Activated CD4-positive, CD25-positive, alpha-beta regulatory T cell (primary cell): Measurements from ENCODE around the gene CHST7.

Experiments
- DNase-seq, 4 experiments: peaks; one replicate each; lab custom pipeline; 2025; lab: John Stamatoyannopoulos, UW

CHST7 gene

GRCh38 chrX:46602468-46603102 lies 29.0 kb downstream of the CHST7 start:
- no peak for DNase-seq

GRCh38 chrX:46607916-46608315 lies 34.4 kb downstream of the CHST7 start:
- no peak for DNase-seq

- no peak for DNase-seq
These were observed 36.6 kb downstream of the CHST7 start for GRCh38 chrX:46610070-46610658.

GRCh38 chrX:46611658-46612362 lies 38.2 kb downstream of the CHST7 start:
- DNase-seq: no peak

- no peak for DNase-seq
These were observed 44.3 kb downstream of the CHST7 start for GRCh38 chrX:46617906-46618305.

GRCh38 chrX:46618947-46619346 lies 45.4 kb downstream of the CHST7 start:
- no peak for DNase-seq

GRCh38 chrX:46620505-46620904 lies 46.9 kb downstream of the CHST7 start:
- no peak for DNase-seq

GRCh38 chrX:46621572-46621971 lies 48.0 kb downstream of the CHST7 start:
- no peak for DNase-seq

GRCh38 chrX:46624090-46624786 lies 50.7 kb downstream of the CHST7 start:
- no peak for DNase-seq

GRCh38 chrX:46626566-46626965 lies 53.0 kb downstream of the CHST7 start:
- DNase-seq: no peak

- DNase-seq: no peak
These were observed 53.5 kb downstream of the CHST7 start for GRCh38 chrX:46627062-46627461.

GRCh38 chrX:46627711-46628419 lies 54.3 kb downstream of the CHST7 start:
- no peak for DNase-seq

- DNase-seq: no peak
These were observed 55.2 kb downstream of the CHST7 start for GRCh38 chrX:46628460-46629371.

GRCh38 chrX:46630141-46630540 lies 56.6 kb downstream of the CHST7 start:
- DNase-seq: no peak

GRCh38 chrX:46634577-46634976 lies 61.0 kb downstream of the CHST7 start:
- no peak for DNase-seq

- DNase-seq: no peak
These were observed 61.6 kb downstream of the CHST7 start for GRCh38 chrX:46635186-46635585.

- DNase-seq: no peak
These were observed 62.7 kb downstream of the CHST7 start for GRCh38 chrX:46636223-46636622.

GRCh38 chrX:46637938-46638337 lies 64.4 kb downstream of the CHST7 start:
- no peak for DNase-seq

GRCh38 chrX:46642145-46642544 lies 68.6 kb downstream of the CHST7 start:
- no peak for DNase-seq

GRCh38 chrX:46643636-46644035 lies 70.1 kb downstream of the CHST7 start:
- DNase-seq: no peak

GRCh38 chrX:46645614-46646013 lies 72.0 kb downstream of the CHST7 start:
- no peak for DNase-seq
